HepG2 (cell line): ENCODE data around the gene FOXS1. TPM values are rescaled to one million over a fixed set of nuclear protein-coding genes. Genes with fewer than 3 reads are reported as not detected.

Experiments used
- ATAC-seq: fragments of 200-7000 bp; cut with Tn5 transposase; 3 replicates; pipeline ENCODE4 v1.9.1; 2020; ENCODE audit warnings: mild to moderate bottlenecking, moderate library complexity
- BruUV-seq: library from RNA; stranded (reverse); fragments of 400-500 nt; replicated peaks from 2 replicates; lab custom pipeline; 2021; lab: Mats Ljungman, UMichigan
- CTCF ChIA-PET: fragments of 300-600 bp; formaldehyde crosslinking; extraction: SDS; loops from one replicate; lab custom pipeline; 2021; ENCODE audit warnings: low total read pairs, inconsistent platforms, low intra/inter-chr PET ratio; lab: Yijun Ruan, JAX
- POLR2A ChIA-PET: fragments of 350-600 bp; sonication (Branson Sonifier 250); formaldehyde crosslinking; loops from one replicate; lab custom pipeline; 2020; ENCODE audit warnings: antibody characterized with exemption, inconsistent platforms; lab: Yijun Ruan, JAX
- DNase-seq: peaks from one replicate; pipeline ENCODE4 v3.0.0-alpha.2; 2015; ENCODE audit warnings: low spot score
- FAIRE-seq: peaks from 3 replicates; lab custom pipeline; 2011; peaks lifted over from hg19 to GRCh38; lab: Jason Lieb, UNC
- H2AFZ ChIP-seq: one replicate; pipeline ENCODE4 v1.6.1; 2011; ENCODE audit warnings: low read length, inconsistent platforms
- H3K27ac ChIP-seq: fragments of 300-600 bp; 3 replicates; pipeline ENCODE4 v1.8.0; 2011; ENCODE audit warnings: mixed run types, mild to moderate bottlenecking, mixed read lengths, low read length, inconsistent platforms; ENCODE audit not compliant: insufficient read depth; ENCODE audit errors: extremely low read length
- H3K27me3 ChIP-seq, 2 experiments: fragments of 200-600 bp in 1 of 2; 2 replicates in 1 of 2; 3 replicates in 1 of 2; pipeline versions ENCODE4 v1.6.0 to v1.8.0; 2011; ENCODE audit warnings: low read length in 2 of 2, mild to moderate bottlenecking in 2 of 2, moderate library complexity in 2 of 2, inconsistent platforms in 1 of 2; ENCODE audit not compliant: insufficient read depth in 2 of 2, control insufficient read depth in 1 of 2
- H3K36me3 ChIP-seq, 2 experiments: fragments of 200-600 bp in 1 of 2; replicated peaks in 1 of 2; 2 replicates in 1 of 2; 3 replicates in 1 of 2; pipeline versions ENCODE4 v1.5.1 to v1.8.0; 2011; ENCODE audit warnings: low read length in 2 of 2, inconsistent platforms in 1 of 2; ENCODE audit not compliant: insufficient read depth in 2 of 2, control insufficient read depth in 1 of 2
- H3K4me1 ChIP-seq: 2 replicates; pipeline ENCODE4 v1.5.1; 2012; ENCODE audit warnings: low read length, inconsistent platforms; ENCODE audit not compliant: insufficient read depth
- H3K4me2 ChIP-seq: 2 replicates; pipeline ENCODE4 v1.6.0; 2011; ENCODE audit warnings: low read depth, low read length, inconsistent platforms
- H3K4me3 ChIP-seq, 3 experiments: fragments of 200-600 bp in 1 of 3; sonication (generic), shearing (Covaris generic) in 1 of 3; replicated peaks in 1 of 3; 2 replicates each; pipeline ENCODE4 v1.5.1; 2011 to 2016; ENCODE audit warnings: low read length in 3 of 3, inconsistent platforms in 2 of 3, low read depth in 2 of 3, mild to moderate bottlenecking in 2 of 3, control low read depth in 1 of 3, mixed read lengths in 1 of 3; ENCODE audit not compliant: insufficient read depth in 1 of 3
- H3K79me2 ChIP-seq: one replicate; pipeline ENCODE4 v1.6.1; 2011; ENCODE audit warnings: low read length, inconsistent platforms; ENCODE audit not compliant: insufficient read depth
- H3K9ac ChIP-seq: 2 replicates; pipeline ENCODE4 v1.6.0; 2011; ENCODE audit warnings: mild to moderate bottlenecking, low read depth, low read length, inconsistent platforms; ENCODE audit not compliant: insufficient read depth
- H3K9me3 ChIP-seq: 2 replicates; pipeline ENCODE4 v1.5.1; 2012; ENCODE audit warnings: mild to moderate bottlenecking, low read length
- H4K20me1 ChIP-seq: 2 replicates; pipeline ENCODE4 v1.6.0; 2011; ENCODE audit warnings: inconsistent platforms, mild to moderate bottlenecking, low read length, moderate library complexity; ENCODE audit not compliant: insufficient read depth
- ATF7 ChIP-seq, 2 experiments: fragments of 450-650 bp in 1 of 2; sonication (generic) in 1 of 2; formaldehyde crosslinking in 1 of 2; IDR thresholded peaks; 2 replicates each; pipeline versions ENCODE4 v1.4.0 to v1.6.1; 2016 to 2020; ENCODE audit warnings: antibody characterized with exemption in 1 of 2, mild to moderate bottlenecking in 1 of 2, missing genetic modification reagents in 1 of 2
- HOMEZ ChIP-seq: IDR thresholded peaks from 2 replicates; pipeline ENCODE4 v1.6.1; 2016; ENCODE audit warnings: low read depth
- HOXA5 ChIP-seq: sonication (generic); formaldehyde crosslinking; IDR thresholded peaks from 2 replicates; pipeline ENCODE4 v1.4.0; 2020; ENCODE audit warnings: missing genetic modification reagents
- NBN ChIP-seq: fragments of 450-650 bp; conservative IDR thresholded peaks from 2 replicates; pipeline ENCODE4 v1.6.1; 2017
- SCMH1 ChIP-seq: sonication (generic); formaldehyde crosslinking; IDR thresholded peaks from 2 replicates; pipeline ENCODE4 v1.9.0; 2021; ENCODE audit warnings: missing genetic modification reagents, mild to moderate bottlenecking, borderline replicate concordance
- ZNF235 ChIP-seq: sonication (generic); formaldehyde crosslinking; IDR thresholded peaks from 2 replicates; pipeline ENCODE4 v1.8.1; 2023; ENCODE audit warnings: mild to moderate bottlenecking, missing genetic modification reagents, borderline replicate concordance
- ZNF24 ChIP-seq: fragments of 450-650 bp; IDR thresholded peaks from 2 replicates; pipeline ENCODE4 v1.6.1; 2017; ENCODE audit warnings: antibody characterized with exemption, mild to moderate bottlenecking
- ZNF512 ChIP-seq: sonication (generic); formaldehyde crosslinking; IDR thresholded peaks from 2 replicates; pipeline ENCODE4 v1.4.0; 2020; ENCODE audit warnings: mild to moderate bottlenecking, missing genetic modification reagents
- ZNF549 ChIP-seq: sonication (generic); formaldehyde crosslinking; IDR thresholded peaks from 2 replicates; pipeline ENCODE4 v1.5.0; 2020; ENCODE audit warnings: missing genetic modification reagents
- ZNF7 ChIP-seq: IDR thresholded peaks from 2 replicates; pipeline ENCODE4 v1.6.1; 2016; ENCODE audit warnings: missing biosample characterization, missing genetic modification reagents
- ZNF737 ChIP-seq: sonication (generic); formaldehyde crosslinking; IDR thresholded peaks from 2 replicates; pipeline ENCODE4 v1.5.0; 2020; ENCODE audit warnings: missing genetic modification reagents, mild to moderate bottlenecking, borderline replicate concordance
- ZNF766 ChIP-seq: sonication (generic); formaldehyde crosslinking; IDR thresholded peaks from 2 replicates; pipeline ENCODE4 v1.5.0; 2020; ENCODE audit warnings: missing genetic modification reagents, borderline replicate concordance
- ZNF776 ChIP-seq: sonication (generic); formaldehyde crosslinking; IDR thresholded peaks from 2 replicates; pipeline ENCODE4 v1.4.0; 2020; ENCODE audit warnings: mild to moderate bottlenecking, missing genetic modification reagents
- ZNF782 ChIP-seq: sonication (generic); formaldehyde crosslinking; IDR thresholded peaks from 2 replicates; pipeline ENCODE4 v1.4.0; 2020; ENCODE audit warnings: missing genetic modification reagents, mild to moderate bottlenecking, borderline replicate concordance
- WGBS: methylation state at CpG from one replicate; pipeline ENCODE4 v1.1.6; 2017; ENCODE audit warnings: low lambda C conversion rate; 5-methylcytosine and 5-hydroxymethylcytosine counted together
- in situ Hi-C: cut with HindIII; loops from 2 replicates; pipeline ENCODE4 v1.10.0; 2017; ENCODE audit warnings: low pct_unique_long_range_greater_than_20kb; ENCODE audit not compliant: extremely low pct_ligation_motif_present
- intact Hi-C: fragments of 100-400 bp; cut with micrococcal nuclease; formaldehyde crosslinking; loops from one replicate; pipeline ENCODE4 v1.10.0; 2022; ENCODE audit not compliant: unreplicated experiment
- polyA plus RNA-seq, 8 experiments: library from polyadenylated mRNA; depleted of rRNA in 3 of 8; stranded (reverse) in 7 of 8; unstranded in 1 of 8; fragments of >200 nt; fragmentation: Illumina TruSeq in 4 of 8; extraction: Trizol in 4 of 8; gene quantifications; 2 replicates each; pipeline versions ENCODE4 v1.2.1 to v1.2.3, GENCODE V29; 2011 to 2016; ENCODE audit warnings: low read depth in 4 of 8, missing spikeins in 1 of 8, mixed read lengths in 1 of 8; ENCODE audit not compliant: insufficient read depth in 1 of 8
- total RNA-seq, 5 experiments: library from RNA; depleted of rRNA; stranded (reverse); fragments of >200 nt; fragmentation: Illumina TruSeq; extraction: Trizol; gene quantifications; 2 replicates each; pipeline ENCODE4 v1.2.3, GENCODE V29; 2016; ENCODE audit warnings: low read depth in 1 of 5

FOXS1 gene
- total and polyA plus RNA-seq, 2 of the 13 experiments (the other 11 are each of a cell fraction or from before 2014, with no cell fraction given) = not detected

GRCh38 chr20:31848088-31848999 lies 2.9 kb upstream of the FOXS1 start:
- DNase-seq = no peak
- Histone ChIP-seq H4K20me1 (no peaks in the 10 kb centered on the region), H3K27ac (no peak overlapping the region)
- TF ChIP-seq ZNF549 (CRISPR knock-in tag) = no peak
- peak; percentile 26; the same call in 1 of the 2 replicates for TF ChIP-seq ZNF776 (CRISPR knock-in tag)
- TF ChIP-seq, all 625 proteins: peak for 1
- ChIA-PET CTCF (interaction anchor here (2.3 to 3.7 kb wide), 2 partner anchors 15 to 25 kb away, joined by 11 to 70 read pairs; no protein-coding TSS in a partner anchor), POLR2A (no interaction called here)
- no TSS peak for BruUV-seq
- H3K4me2 ChIP-seq = no peak overlapping the region
- H3K9me3 ChIP-seq = no peaks in the 10 kb centered on the region
- no peaks in the 10 kb centered on the region for H3K4me1 ChIP-seq
- ATAC-seq = no peak
- H3K27me3 ChIP-seq = peaks cover 25 to 71% of the 10 kb centered on the region in 2 experiments
- no peaks in the 10 kb centered on the region for H3K79me2 ChIP-seq
- no peak overlapping the region for H3K4me3 ChIP-seq
- WGBS = 32% methylated on average over 19 of the region's 32 CpGs
- no peak for FAIRE-seq
- H2AFZ ChIP-seq = no peak overlapping the region
- no peak overlapping the region for H3K9ac ChIP-seq
- intact Hi-C loops (no loop called here), in situ Hi-C loops (no loop called here)
- no peaks in the 10 kb centered on the region for H3K36me3 ChIP-seq

GRCh38 chr20:31846793-31847138 lies 1.4 kb upstream of the FOXS1 start:
- intact Hi-C loops = loop anchor here (1.0 kb wide), 1 partner anchor 24 kb away; no protein-coding TSS in a partner anchor
- in situ Hi-C loops = no loop called here
- no peak overlapping the region for H3K4me3 ChIP-seq
- POLR2A ChIA-PET = interaction anchor here (1.1 kb wide), 1 partner anchor 11 kb away, joined by 4 read pairs; no protein-coding TSS in a partner anchor
- CTCF ChIA-PET = interaction anchor here (2.3 to 3.7 kb wide), 2 partner anchors 14 to 23 kb away, joined by 11 to 70 read pairs; no protein-coding TSS in a partner anchor
- no peaks in the 10 kb centered on the region for H4K20me1 ChIP-seq
- ATAC-seq = no peak; the same call in 2 of the 3 replicates
- FAIRE-seq = no peak
- no peaks in the 10 kb centered on the region for H3K36me3 ChIP-seq
- H3K4me1 ChIP-seq = peaks cover 5% of the 10 kb centered on the region; the same call in 1 of the 2 replicates
- H3K27me3 ChIP-seq = peaks cover 27 to 83% of the 10 kb centered on the region in 2 experiments
- no peak for DNase-seq
- BruUV-seq = no TSS peak
- no peak overlapping the region for H2AFZ ChIP-seq
- H3K27ac ChIP-seq = no peak overlapping the region
- H3K9me3 ChIP-seq = no peaks in the 10 kb centered on the region
- 13% methylated on average over 3 of the region's 3 CpGs for WGBS
- no peaks in the 10 kb centered on the region for H3K79me2 ChIP-seq
- no peak overlapping the region for H3K9ac ChIP-seq
- no peak overlapping the region for H3K4me2 ChIP-seq
- TF ChIP-seq SCMH1 (CRISPR knock-in tag) (no peak), ZNF7 (CRISPR knock-in tag) (no peak), ZNF24 (no peak), ZNF782 (CRISPR knock-in tag) (0 out of 2 replicates have a peak, but pooled peaks have one; percentile 35), NBN (no peak), HOXA5 (CRISPR knock-in tag) (no peak), HOMEZ (CRISPR knock-in tag) (no peak), ZNF737 (CRISPR knock-in tag) (no peak), ZNF512 (CRISPR knock-in tag) (no peak), ZNF766 (no peak), ZNF235 (CRISPR knock-in tag) (no peak), ATF7 (IDR thresholded peaks at IDR 0.05) (no peak), ATF7 (CRISPR knock-in tag; IDR thresholded peaks at IDR 0.05) (peak; percentile 42; the same call in 1 of the 2 replicates)
